HG02870 (cell line): ENCODE data around the gene MYRIP.
"Not testable (repeated sequence)": the region's sequence is repeated elsewhere in the genome, so short reads cannot be mapped to it uniquely, and the experiment has no call there.

Experiments used
- ATAC-seq: cut with Tn5 transposase; IDR thresholded peaks from one replicate; pipeline ENCODE4 v1.9.1; 2021; ENCODE audit warnings: mild to moderate bottlenecking, moderate library complexity; ENCODE audit not compliant: unreplicated experiment

MYRIP gene

DNA sequence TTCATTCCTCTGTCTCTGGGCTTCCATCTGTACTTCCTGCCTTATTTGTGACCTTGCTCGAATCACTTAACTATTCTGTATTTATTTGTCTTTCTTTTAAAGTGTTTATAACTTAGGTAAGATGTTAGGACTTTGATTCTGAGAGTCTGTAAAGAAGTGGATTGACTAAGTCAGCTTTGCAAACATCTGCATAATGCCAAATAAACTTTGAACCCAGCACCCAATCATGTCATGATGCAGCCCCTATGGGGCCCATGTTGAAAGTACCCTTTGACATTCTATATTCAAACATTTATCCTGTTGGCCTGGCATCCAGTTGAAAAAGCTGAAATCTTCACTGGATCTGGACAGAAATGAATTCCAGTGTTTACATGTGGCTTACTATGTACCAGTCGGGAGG is 3.8 kb upstream of the MYRIP start:
- no peak for ATAC-seq

- ATAC-seq: no peak
Observed at GRCh38 chr3:39806820-39807219, 2.6 kb upstream of the MYRIP start.

DNA sequence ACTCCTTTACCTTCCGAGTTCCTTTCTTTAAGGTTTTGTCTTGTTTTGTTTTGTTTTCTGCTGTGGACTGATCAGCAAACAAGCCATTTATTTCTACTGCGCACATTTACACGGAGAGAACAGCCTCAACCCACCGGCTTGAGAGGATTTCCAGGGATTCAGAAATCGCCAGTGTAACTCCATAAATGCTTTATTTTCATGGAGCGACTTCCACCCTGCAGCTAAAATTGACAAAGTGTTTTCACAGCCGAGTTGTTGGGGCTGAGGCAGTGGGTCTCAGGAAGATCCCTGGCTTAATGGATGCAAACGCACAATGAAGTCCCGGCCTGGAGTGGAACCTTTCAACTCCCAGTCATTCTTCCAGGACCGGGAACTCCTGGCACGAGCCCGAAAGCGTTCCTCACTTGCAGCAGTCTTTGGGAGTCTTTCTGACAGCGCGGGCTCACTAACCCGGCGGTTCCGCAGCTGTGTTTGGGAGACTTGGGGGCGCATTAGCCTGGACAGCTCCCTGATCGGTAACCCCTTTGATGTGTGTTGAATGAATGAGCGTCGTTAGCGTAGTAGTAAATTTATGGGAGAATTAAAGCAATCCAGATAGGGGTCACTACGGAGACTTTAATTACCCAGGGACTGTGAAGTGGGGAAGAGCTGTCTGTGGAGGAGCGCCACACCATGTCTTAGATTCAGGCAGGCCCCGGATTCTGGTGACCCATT is 785 bp upstream of the MYRIP start:
- no peak for ATAC-seq

GRCh38 chr3:39809995-39810595 is 686 bp downstream of the MYRIP start:
- ATAC-seq: peak; percentile 8

GRCh38 chr3:39810647-39811161 is 1.3 kb downstream of the MYRIP start:
- ATAC-seq: no peak

GRCh38 chr3:39811561-39811960 is 2.2 kb downstream of the MYRIP start:
- ATAC-seq: no peak

DNA sequence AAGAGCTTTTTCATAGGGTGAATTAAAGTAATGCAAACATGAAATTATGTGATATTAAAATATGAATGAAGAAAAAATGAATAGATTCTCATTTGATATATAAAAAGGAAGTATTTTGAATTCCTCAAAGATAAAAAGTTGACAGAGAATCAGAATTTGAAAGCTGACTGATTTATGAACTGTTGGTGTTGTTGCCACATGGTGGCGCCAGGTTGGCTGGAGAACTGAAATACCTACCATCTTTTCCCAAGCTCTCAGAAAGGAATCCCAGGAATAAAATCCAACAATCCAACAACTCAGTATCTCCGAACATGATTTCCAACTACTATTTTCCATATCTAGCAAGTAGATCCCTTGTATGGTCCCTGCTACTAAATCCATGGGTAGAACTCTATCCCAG is 3.1 kb downstream of the MYRIP start:
- ATAC-seq: no peak

DNA sequence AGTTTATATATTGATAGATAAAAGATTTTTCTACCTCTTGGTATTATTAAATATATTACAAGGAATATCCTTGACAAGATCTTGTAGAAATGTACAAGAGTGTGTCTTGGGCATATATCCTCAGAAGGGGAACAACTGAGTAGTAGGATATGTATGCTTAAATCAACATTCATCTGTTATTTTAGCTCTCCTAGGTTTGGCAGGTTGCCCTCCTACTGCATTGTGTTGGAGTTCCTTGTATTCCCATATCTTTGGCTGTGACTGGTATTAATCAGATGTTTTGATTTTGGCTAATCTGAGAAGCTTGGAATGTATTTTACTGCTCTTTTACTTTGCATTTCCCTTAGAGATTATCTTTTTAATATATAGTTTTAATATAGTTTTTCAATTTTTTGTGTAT is 4.6 kb downstream of the MYRIP start:
- no peak for ATAC-seq

- ATAC-seq: no peak
Observed at GRCh38 chr3:39819899-39820298, 10.5 kb downstream of the MYRIP start.

DNA sequence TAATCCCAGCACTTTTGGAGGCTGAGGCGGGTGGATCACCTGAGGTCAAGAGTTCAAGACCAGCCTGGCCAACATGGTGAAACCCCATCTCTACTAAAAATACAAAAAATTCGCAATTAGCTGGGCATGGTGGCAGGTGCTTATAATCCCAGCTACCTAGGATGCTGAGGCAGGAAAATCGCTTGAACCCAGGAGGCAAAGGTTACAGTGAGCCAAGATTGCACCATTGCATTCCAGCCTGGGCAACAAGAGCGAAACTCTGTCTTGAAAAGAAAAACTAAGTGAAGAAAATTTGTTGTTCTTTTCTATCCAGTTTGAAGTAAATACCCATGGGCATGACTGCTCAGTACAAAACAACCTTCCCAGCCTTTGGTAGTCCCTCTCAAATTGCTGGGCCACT is 24.4 kb downstream of the MYRIP start:
- ATAC-seq: not testable (repeated sequence)

- ATAC-seq: no peak
Observed at GRCh38 chr3:39839484-39839883, 30.1 kb downstream of the MYRIP start.

- no peak for ATAC-seq
Observed at GRCh38 chr3:39843440-39843839, 34.0 kb downstream of the MYRIP start.

GRCh38 chr3:39848365-39848764 is 39.0 kb downstream of the MYRIP start:
- ATAC-seq: no peak

- ATAC-seq: no peak
Observed at GRCh38 chr3:39849992-39850715, 40.7 kb downstream of the MYRIP start.

DNA sequence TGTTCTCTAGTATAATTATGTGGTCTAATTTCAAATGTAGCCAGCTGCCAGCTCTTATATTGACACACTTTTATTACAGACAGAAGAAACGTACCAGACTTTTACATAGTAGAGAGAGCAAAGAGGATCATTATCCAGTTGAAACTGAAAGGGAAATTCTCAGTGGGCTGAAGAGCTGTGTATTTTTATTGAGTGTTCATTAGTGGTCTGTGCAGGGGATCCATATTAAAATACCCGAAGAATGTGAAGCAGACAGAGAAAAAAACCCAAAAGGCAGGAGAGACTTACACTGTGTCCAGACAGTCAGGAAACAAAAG is 41.3 kb downstream of the MYRIP start:
- ATAC-seq: no peak

- ATAC-seq: no peak
Observed at GRCh38 chr3:39855517-39855916, 46.1 kb downstream of the MYRIP start.

DNA sequence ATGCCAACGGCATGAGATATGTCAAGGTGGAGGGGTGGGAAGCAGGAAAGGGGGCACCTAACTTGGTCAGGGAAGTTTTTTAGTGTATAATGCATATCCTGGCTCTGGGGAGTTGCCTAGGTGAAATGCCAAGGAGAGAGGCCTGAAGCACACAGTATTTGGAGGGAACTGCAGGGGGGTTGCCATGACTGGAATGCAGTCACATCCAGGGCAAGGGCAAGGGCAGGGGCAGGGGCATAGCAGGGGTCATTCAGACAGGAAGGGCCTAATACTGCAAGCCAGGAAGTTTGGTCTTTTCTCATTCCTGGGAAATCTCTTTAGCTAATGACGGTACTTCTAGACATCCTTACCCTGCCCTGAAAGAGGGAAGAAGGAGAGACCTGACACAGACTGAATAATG is 60.5 kb downstream of the MYRIP start:
- no peak for ATAC-seq

- ATAC-seq: no peak
Observed at GRCh38 chr3:39870706-39871105, 61.3 kb downstream of the MYRIP start.

- no peak for ATAC-seq
Observed at GRCh38 chr3:39879581-39879980, 70.2 kb downstream of the MYRIP start.

DNA sequence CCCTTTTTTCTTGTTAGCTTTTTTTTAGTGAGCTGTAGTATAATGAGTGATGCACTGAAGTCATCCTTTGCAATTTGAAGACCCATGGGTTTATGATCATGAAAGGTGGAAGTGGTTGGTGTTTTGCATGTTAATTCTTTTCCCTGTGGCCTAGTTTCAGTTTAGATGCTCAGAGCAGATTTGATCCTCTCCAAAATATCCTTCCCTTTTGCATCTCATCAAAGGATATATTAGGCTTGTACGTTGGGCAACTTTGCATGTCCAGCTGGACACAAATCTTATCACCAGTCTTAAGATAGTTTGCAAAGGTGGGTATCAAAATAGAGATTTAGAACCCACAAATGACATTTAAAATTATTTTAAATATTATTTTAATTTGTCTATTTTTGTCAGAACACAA is 72.7 kb downstream of the MYRIP start:
- no peak for ATAC-seq

DNA sequence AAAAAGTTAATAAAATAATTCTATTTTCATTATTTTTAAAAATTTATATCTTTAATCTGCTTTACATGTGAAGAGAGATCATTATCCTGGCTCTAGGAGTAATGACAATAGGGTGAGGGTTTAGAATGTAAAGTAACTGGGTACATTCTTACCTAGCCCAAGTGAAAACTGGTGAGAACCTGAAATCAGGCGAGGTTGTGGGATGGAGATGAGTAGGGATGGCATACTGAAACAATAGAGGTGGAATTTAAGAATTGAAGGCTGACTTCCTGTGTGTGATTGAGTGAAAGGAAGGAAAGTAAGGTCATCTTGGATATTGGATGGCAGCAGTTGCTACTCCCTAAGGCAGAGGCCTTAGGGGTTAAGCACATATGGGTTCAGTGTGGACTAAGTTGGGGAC is 82.7 kb downstream of the MYRIP start:
- ATAC-seq: no peak

DNA sequence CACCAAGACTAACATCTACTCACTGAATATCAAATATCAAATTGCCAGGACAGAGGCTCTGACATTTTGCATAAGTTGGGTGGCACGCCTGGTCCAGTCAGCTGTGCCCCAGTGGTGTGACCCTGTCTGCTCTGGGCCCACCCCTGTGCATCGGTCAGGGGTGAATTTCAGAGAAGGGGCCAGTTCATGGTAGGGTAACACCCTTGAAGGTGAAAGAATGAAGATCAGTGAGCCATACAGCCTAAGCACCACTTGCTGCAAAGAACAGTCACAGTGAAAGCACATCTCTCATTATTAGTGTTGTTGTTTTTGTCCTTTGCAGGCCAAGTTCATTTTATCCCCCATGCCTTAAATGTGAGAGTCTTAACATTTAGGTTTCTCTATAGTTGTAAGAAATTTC is 86.8 kb downstream of the MYRIP start:
- no peak for ATAC-seq
